IPS-NIHi7 (cell line): Measurements from ENCODE around the gene AKAP6.
A peak's percentile ranks its signal among the peaks of the same experiment; 100 is the strongest.

ENCODE experiments used
- DNase-seq: peaks from one replicate; pipeline ENCODE4 v3.0.0; 2012; ENCODE audit warnings: mixed read lengths; ENCODE audit errors: extremely low spot score

The AKAP6 gene

GRCh38 chr14:32332415-32333316, 3.6 kb downstream of the AKAP6 start:
- DNase-seq = no peak

DNA sequence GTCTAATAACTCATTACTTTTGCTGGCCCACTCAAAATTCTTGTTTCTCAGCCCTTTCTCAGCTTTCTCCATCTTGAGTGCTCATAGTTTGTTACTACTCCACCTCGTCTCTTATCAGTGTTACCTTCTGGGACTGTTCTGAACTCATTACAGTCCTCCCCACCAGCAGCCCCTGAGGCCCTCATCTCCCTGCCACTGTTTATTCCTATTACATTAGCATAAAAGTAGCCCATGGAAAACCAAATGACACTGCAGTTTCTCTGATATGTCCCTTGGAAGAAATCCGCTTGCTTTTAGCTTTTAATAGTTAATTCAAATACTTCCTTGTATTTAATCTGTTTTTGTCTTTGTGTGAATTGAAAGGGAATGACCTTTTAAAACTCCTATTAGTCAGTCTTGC, 7.6 kb downstream of the AKAP6 start:
- no peak for DNase-seq

GRCh38 chr14:32337759-32338158, 8.7 kb downstream of the AKAP6 start:
- no peak for DNase-seq

DNA sequence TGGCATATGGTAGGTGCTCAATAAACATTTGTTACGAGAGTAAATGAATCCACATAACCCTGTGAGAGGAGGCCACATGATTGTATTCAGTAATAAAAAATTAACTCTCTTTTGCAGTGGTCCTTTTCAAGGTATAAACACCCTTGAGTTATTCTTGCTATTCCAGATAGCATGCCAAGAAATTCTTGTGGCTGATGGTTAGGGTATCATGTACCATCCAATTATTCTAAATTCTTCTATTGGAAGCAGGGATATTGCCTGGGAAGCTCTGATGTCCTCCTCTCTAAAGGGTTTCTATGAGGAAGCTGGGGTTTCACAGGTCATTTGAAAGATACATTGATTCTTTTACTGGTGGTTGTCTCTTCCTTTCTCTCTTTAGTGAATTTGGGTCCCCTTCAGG, 10.1 kb downstream of the AKAP6 start:
- no peak for DNase-seq

- no peak for DNase-seq
Measured at GRCh38 chr14:32341947-32342846, 13.1 kb downstream of the AKAP6 start.

DNA sequence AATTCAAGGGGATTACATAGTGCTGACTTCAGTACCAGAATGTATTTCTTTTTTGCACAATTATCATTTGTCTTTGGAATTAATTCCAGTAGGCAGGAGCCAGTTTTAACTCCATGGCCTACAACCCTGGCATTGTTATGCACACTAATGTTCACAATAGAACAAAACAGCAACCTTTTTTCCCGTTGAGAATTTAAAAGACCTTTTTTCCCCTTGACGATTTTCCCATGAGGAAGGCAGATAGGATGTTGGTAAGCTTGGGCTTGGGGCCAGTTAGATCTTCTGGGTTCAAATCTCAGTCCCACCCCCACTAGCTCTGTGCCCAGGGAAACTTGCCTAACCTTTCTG, 13.7 kb downstream of the AKAP6 start:
- no peak for DNase-seq

DNA sequence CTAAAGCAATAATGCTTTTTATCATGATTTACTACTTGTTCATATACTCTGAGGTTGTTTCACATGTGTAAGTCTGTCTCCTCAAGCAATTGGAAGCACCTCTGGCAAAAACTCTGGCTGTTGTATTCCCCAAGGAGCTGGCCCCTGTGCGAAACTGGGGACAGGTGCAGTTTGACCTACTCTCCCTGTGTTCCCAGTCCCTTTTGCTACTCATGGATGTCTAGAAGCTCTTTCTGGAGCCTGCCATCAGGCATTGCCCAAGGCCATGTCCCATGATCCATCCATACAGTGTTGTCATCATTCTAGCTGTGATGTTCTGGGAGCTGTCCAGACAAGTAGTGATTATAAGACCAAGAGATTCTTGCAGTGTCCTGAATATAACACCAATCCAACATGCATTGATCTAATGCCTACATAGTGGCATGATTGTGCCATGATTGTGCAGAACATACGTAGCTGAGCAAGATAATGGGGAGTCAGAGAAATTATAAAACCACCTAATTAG, 14.9 kb downstream of the AKAP6 start:
- DNase-seq = no peak

DNA sequence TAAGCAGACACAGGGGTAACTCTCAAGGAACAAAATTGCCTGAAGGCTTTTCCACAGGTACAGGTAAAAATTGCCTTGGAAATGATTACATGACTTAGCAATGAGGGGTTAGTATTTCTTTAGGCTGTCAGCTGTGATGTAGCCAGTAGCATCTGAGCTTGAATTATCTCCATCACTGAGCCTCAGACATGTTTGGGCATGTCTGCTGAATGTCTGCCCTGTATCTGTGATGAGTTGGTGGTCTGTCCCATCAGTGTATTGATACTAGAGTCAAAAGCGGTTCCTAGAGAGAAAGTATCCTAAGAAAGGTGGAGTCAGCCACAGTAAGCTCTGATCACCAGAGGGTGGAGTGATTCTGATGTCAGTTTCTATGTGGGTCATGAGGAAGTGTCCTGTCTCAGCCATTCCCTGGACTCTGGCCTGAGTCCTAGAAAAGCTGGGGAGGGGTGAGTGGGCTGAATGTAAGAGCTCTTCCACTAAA, 16.3 kb downstream of the AKAP6 start:
- DNase-seq = no peak

GRCh38 chr14:32349322-32349721, 20.2 kb downstream of the AKAP6 start:
- no peak for DNase-seq

DNA sequence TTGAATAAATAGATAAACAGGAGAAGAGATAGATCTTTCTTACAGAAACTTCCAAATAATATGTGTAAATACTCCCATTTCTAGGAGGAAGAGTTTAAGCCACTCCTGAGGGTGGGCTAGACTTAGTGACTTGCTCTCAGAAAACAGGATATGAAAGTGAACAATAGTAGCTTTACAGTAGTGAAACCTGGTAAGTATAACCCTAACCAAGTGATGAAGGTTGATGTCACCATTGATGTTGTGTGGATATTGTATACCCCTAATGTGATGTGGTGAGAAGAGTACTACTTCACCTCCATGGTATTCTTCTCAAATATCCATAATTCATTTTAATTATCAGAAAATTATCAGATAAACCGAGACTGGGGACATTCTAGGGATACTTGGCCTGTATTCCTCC, 20.9 kb downstream of the AKAP6 start:
- DNase-seq = no peak

GRCh38 chr14:32352631-32353030, 23.5 kb downstream of the AKAP6 start:
- DNase-seq = no peak

GRCh38 chr14:32354716-32355115, 25.6 kb downstream of the AKAP6 start:
- no peak for DNase-seq

GRCh38 chr14:32358781-32359180, 29.7 kb downstream of the AKAP6 start:
- no peak for DNase-seq

DNA sequence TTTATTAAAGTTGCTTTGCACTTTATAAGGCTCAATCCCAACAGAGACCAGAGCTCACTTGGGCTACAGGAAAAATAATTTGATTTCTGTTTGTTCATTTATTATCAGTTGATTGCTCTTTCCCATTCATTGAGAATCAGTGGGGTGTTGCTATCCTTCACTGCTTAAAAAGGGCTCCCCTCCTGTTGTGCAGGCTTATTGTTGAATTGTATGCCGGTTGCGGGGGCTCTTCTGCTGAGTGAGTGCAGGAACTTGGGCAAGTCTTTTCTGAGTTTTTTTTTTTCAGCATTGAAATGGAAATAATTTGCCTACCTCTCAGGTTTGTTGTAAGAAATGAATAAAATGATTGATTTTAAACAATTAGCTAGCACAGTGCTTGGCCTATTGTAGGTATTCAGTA, 32.6 kb downstream of the AKAP6 start:
- DNase-seq = no peak

- DNase-seq = no peak
Measured at GRCh38 chr14:32363761-32364160, 34.7 kb downstream of the AKAP6 start.

- DNase-seq = no peak
Measured at GRCh38 chr14:32364941-32365340, 35.8 kb downstream of the AKAP6 start.

- peak; percentile 50 for DNase-seq
Measured at GRCh38 chr14:32366256-32366879, 37.3 kb downstream of the AKAP6 start.

DNA sequence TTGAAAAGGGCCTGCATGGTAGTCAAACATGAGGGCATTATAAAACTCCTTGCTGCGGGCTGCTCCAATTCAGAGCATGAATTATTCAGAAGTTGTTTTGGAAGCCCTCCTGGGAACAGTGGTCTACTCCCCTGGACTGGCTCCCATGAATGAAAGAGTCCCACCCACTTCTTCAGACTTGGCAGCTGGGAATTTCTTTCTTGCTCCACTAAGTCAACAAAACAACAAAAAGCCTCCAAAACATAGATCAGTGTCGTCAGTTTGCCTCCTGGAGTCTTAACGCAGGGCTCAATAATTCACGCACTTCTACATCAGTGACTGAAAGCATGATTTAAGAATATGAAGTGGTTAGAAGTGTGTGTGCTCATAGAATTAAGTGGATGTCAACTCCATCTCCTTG, 37.9 kb downstream of the AKAP6 start:
- no peak for DNase-seq

GRCh38 chr14:32367516-32367915, 38.4 kb downstream of the AKAP6 start:
- DNase-seq = no peak

DNA sequence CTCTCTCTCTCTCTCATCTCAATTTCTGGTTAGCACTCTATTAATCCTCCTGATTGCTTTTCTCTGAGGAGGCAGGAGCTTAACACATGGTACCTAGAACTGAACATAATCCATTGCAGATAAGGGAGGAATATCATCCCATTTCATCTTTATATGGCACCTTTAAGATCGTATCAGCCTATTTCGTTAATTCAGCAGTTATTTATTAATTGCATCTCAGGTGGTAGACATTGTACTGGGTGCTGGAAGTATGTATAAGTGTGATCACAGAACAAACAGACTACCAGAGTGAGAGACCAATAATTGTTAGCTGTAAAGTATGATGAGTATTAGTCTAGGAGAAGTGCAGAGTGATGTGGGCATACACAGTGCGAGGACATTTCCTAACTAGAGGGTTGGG, 39.0 kb downstream of the AKAP6 start:
- DNase-seq = no peak

DNA sequence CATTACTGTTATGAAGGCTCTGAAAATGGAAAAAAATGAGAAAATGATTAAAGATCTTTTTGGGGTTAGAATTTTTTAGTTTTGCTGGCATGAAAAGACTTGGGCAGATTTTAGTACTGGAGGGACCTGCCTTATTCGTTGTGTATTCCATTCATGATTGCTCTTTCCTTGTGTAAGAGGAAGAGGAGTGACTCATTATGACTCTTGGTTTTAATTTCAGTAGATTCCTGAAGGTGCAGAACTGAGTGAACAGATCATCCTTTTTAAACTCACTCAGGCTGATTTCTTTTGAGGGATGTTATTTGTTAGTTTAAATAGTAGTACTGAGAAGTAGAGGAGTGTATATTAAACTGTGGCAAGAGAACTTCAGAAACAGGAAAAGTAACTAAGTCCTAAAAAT, 41.6 kb downstream of the AKAP6 start:
- no peak for DNase-seq

DNA sequence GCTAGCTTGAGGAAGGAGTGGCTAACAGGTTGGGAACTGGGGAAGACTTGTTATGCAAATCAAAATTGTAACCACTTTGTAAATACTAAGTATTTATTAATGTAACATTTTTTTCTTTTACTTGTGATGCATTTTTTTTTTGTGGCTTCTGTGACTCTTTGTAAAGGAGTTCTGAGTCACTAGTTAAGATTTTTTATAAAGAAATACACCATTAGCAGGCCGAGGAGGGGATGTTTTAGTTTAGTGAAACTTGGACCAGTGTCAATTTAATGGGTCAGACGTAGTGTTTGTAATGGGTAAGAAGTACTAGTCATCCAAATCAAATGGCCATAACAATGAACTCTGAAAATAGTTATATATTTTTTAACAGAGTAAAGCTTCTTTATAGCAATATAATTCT, 43.1 kb downstream of the AKAP6 start:
- no peak for DNase-seq
